ENCODE results near the gene PPA2.
"Not testable (repeated sequence)": the region's sequence is repeated elsewhere in the genome, so short reads cannot be mapped to it uniquely, and the experiment has no call there.

The PPA2 gene

DNA sequence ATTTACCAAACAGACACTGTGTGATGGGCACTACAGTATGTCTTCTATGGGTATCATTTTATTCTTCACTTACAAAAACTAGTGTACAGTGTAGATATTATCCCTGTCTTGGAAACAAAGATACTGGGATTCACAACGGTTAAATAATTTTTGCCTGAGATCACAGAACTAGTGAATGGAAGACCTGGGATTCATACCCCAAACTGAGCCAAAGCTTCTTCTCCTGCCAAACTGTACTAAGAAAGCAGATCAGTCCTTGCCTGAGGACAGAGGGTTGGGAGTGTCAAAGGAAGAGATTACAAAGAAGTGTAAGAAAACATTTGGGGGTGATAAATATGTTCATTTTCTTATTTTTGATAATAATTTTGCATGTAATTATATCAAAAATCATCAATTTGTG lies 43.1 kb downstream of the PPA2 start:
- Histone ChIP-seq H3K27me3 (ENCODE audit: control insufficient read depth, insufficient read depth, low read length) (no peaks in the 10 kb centered on the region), H3K4me1 (ENCODE audit: control insufficient read depth, insufficient read depth, low read length) (no peaks in the 10 kb centered on the region), H3K9me3 (ENCODE audit: control insufficient read depth, insufficient read depth, low read length) (no peaks in the 10 kb centered on the region), H3K36me3 (ENCODE audit: control insufficient read depth, insufficient read depth, low read length) (peaks cover 21% of the 10 kb centered on the region), H3K9ac (ENCODE audit: low read depth, low read length) (no peak overlapping the region), H3K4me3 (ENCODE audit: low read depth, low read length) (no peak overlapping the region), H3K27ac (ENCODE audit: low read depth, low read length) (no peak overlapping the region)

DNA sequence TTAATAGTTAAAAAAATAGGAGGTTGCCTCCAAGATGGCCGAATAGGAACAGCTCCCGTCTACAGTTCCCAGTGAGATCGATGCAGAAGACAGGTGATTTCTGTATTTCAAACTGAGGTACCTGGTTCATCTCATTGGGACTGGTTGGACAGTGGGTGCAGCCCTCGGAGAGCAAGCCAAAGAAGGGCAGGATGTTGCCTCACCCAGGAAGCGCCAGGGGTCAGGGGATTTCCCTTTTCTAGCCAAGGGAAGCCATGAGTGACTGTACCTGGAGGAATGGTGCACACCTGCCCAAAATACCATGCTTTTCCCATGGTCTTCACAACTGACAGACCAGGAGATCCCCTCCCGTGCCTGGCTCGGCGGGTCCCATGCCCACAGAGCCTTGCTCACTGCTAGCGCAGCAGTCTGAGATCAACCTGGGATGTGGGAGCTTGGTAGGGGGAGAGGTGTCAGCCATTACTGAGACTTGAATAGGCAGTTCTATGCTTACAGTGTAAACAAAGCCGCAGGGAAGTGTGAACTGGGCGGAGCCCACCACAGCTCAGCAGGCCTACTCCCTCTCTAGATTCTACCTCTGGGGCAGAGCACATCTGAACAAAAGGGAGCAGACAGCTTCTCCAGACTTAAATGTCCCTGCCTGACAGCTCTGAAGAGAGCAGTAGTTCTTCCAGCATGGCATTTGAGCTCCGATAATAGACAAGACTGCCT lies 47.5 kb downstream of the PPA2 start:
- Histone ChIP-seq H3K9ac (ENCODE audit: low read depth, low read length) (no peak overlapping the region), H3K27me3 (ENCODE audit: control insufficient read depth, insufficient read depth, low read length) (no peaks in the 10 kb centered on the region), H3K9me3 (ENCODE audit: control insufficient read depth, insufficient read depth, low read length) (no peaks in the 10 kb centered on the region), H3K27ac (ENCODE audit: low read depth, low read length) (no peak overlapping the region), H3K4me1 (ENCODE audit: control insufficient read depth, insufficient read depth, low read length) (no peaks in the 10 kb centered on the region), H3K36me3 (ENCODE audit: control insufficient read depth, insufficient read depth, low read length) (peaks cover 22% of the 10 kb centered on the region), H3K4me3 (ENCODE audit: low read depth, low read length) (no peak overlapping the region)

DNA sequence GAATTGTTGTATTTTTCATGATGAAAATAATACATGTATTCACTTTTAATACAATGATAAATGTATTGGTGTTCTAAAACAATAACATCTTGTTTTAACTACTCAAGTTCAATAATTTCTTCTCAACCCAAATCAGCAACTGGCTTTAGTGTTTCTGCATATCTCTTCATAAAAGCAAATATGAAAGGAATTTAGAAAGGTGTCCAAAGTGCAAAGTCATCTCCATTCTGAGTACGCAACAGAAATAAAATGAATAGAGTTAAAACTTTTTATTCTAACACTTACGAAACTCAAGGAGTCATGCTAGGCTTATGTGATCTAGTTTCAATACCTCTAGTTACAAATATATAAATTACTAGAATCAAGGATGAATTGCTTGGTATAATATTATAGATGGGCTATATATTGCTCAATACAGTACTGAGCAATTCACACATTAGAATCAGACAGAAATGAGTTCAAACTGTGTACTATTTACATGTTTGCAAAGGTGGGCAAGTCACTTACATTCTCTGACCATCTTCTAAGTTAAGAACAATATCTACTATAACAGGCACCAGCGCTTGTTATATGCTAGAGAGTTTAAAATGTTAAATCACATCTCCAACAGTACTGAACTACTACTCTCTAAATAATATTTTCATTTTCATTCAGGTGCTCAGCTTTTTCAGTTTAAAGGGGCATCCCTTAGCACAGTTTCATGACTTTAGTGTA lies 51.5 kb downstream of the PPA2 start:
- H3K9ac ChIP-seq (ENCODE audit: low read depth, low read length), result no peak overlapping the region
- no peaks in the 10 kb centered on the region for H3K9me3 ChIP-seq (ENCODE audit: control insufficient read depth, insufficient read depth, low read length)
- no peaks in the 10 kb centered on the region for H3K4me1 ChIP-seq (ENCODE audit: control insufficient read depth, insufficient read depth, low read length)
- H3K27me3 ChIP-seq (ENCODE audit: control insufficient read depth, insufficient read depth, low read length), result no peaks in the 10 kb centered on the region
- no peak overlapping the region for H3K4me3 ChIP-seq (ENCODE audit: low read depth, low read length)
- H3K27ac ChIP-seq (ENCODE audit: low read depth, low read length), result no peak overlapping the region
- H3K36me3 ChIP-seq (ENCODE audit: control insufficient read depth, insufficient read depth, low read length), result peaks cover 22% of the 10 kb centered on the region

DNA sequence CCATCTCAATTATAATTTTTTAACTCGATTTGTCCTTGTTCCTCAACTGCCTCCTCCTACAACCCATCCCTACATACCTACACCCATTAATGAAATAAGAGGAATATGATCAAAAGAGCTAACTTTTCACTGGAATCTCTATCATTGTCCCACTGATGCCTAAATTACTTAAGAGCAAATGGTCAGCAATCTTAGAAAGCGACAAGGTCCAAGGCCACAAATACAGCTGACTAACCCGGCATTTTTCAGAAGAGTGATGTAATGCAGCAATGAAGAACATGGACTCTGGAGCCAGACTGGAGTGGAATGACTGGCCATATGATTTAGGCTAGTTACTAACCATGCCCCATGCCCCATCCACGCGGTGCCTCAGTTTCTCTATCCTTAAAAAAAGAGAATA lies 56.2 kb downstream of the PPA2 start:
- H3K9ac ChIP-seq (ENCODE audit: low read depth, low read length), result no peak overlapping the region
- H3K4me3 ChIP-seq (ENCODE audit: low read depth, low read length), result no peak overlapping the region
- no peak overlapping the region for H3K27ac ChIP-seq (ENCODE audit: low read depth, low read length)
- no peaks in the 10 kb centered on the region for H3K9me3 ChIP-seq (ENCODE audit: control insufficient read depth, insufficient read depth, low read length)
- no peaks in the 10 kb centered on the region for H3K27me3 ChIP-seq (ENCODE audit: control insufficient read depth, insufficient read depth, low read length)
- H3K36me3 ChIP-seq (ENCODE audit: control insufficient read depth, insufficient read depth, low read length), result peaks cover 10% of the 10 kb centered on the region
- no peaks in the 10 kb centered on the region for H3K4me1 ChIP-seq (ENCODE audit: control insufficient read depth, insufficient read depth, low read length)

DNA sequence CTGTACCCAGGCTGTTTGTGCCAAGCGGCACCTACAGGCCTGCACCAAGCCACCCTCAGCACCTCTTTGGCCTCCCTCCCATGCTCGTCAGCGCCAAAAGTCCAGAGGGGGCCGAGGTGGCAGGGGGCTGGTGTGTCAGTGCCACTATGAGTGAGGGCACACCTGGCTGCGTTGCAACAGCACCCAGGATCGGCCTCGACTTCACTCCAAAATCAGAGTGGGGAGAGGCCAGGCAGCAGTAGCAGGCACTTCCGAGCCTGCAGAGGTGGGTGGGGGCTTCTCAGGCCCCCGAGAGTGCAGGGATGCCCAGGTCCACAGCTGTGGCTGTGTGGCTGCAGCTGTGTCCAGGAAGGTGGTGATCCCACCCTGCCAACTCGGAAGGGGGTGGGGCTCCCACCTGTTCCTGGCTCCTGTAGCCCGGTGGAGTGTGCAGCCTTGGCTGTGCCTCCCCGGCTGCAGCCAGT lies 58.5 kb downstream of the PPA2 start:
- H3K4me3 ChIP-seq (ENCODE audit: low read depth, low read length), result no peak overlapping the region
- H3K36me3 ChIP-seq (ENCODE audit: control insufficient read depth, insufficient read depth, low read length), result no peaks in the 10 kb centered on the region
- H3K27me3 ChIP-seq (ENCODE audit: control insufficient read depth, insufficient read depth, low read length), result no peaks in the 10 kb centered on the region
- H3K27ac ChIP-seq (ENCODE audit: low read depth, low read length), result no peak overlapping the region
- H3K9me3 ChIP-seq (ENCODE audit: control insufficient read depth, insufficient read depth, low read length), result no peaks in the 10 kb centered on the region
- no peaks in the 10 kb centered on the region for H3K4me1 ChIP-seq (ENCODE audit: control insufficient read depth, insufficient read depth, low read length)
- H3K9ac ChIP-seq (ENCODE audit: low read depth, low read length), result no peak overlapping the region

DNA sequence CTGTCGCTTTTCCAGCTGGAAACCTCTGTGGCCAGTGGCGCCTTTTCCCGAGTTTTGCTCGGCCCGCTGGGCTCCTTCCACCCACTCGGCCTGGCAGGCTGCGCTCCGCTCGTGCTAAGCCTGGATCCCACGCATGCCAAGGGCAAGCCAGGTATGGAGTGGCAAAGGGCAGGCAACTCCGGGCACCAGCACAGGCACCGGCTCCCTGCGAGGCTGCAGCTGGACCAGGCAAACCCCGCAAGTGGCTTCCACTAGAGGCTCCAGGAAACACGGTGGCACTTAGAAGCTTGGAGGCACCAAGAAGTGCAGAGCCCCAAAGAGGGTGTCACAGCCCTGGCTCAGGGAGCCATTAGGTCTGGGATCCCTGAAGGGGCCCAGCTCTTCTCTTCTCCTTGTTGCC lies 59.5 kb downstream of the PPA2 start:
- no peak overlapping the region for H3K27ac ChIP-seq (ENCODE audit: low read depth, low read length)
- no peaks in the 10 kb centered on the region for H3K9me3 ChIP-seq (ENCODE audit: control insufficient read depth, insufficient read depth, low read length)
- no peaks in the 10 kb centered on the region for H3K36me3 ChIP-seq (ENCODE audit: control insufficient read depth, insufficient read depth, low read length)
- H3K9ac ChIP-seq (ENCODE audit: low read depth, low read length), result no peak overlapping the region
- no peaks in the 10 kb centered on the region for H3K27me3 ChIP-seq (ENCODE audit: control insufficient read depth, insufficient read depth, low read length)
- no peak overlapping the region for H3K4me3 ChIP-seq (ENCODE audit: low read depth, low read length)
- H3K4me1 ChIP-seq (ENCODE audit: control insufficient read depth, insufficient read depth, low read length), result no peaks in the 10 kb centered on the region

DNA sequence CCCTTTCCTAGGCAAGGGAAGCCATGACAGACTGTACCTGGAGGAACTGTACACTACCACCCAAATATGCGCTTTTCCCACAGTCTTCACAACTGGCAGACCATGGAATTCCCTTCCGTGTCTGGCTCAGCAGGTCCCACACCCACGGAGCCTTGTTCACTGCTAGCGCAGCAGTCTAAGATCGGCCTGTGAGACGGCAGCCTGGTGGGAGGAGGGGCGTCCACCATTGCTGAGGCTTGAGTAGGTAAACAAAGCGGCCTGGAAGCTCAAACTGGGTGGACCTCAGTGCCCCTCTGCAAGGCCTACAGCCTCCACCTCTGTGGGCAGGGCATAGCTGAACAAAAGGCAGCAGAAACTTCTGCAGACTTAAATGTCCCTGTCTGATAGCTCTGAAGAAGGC lies 64.7 kb downstream of the PPA2 start:
- not testable (repeated sequence) for H3K4me3 ChIP-seq (ENCODE audit: low read depth, low read length); H3K9ac ChIP-seq (ENCODE audit: low read depth, low read length); H3K27me3 ChIP-seq (ENCODE audit: control insufficient read depth, insufficient read depth, low read length); H3K9me3 ChIP-seq (ENCODE audit: control insufficient read depth, insufficient read depth, low read length); H3K36me3 ChIP-seq (ENCODE audit: control insufficient read depth, insufficient read depth, low read length); H3K4me1 ChIP-seq (ENCODE audit: control insufficient read depth, insufficient read depth, low read length); H3K27ac ChIP-seq (ENCODE audit: low read depth, low read length)

DNA sequence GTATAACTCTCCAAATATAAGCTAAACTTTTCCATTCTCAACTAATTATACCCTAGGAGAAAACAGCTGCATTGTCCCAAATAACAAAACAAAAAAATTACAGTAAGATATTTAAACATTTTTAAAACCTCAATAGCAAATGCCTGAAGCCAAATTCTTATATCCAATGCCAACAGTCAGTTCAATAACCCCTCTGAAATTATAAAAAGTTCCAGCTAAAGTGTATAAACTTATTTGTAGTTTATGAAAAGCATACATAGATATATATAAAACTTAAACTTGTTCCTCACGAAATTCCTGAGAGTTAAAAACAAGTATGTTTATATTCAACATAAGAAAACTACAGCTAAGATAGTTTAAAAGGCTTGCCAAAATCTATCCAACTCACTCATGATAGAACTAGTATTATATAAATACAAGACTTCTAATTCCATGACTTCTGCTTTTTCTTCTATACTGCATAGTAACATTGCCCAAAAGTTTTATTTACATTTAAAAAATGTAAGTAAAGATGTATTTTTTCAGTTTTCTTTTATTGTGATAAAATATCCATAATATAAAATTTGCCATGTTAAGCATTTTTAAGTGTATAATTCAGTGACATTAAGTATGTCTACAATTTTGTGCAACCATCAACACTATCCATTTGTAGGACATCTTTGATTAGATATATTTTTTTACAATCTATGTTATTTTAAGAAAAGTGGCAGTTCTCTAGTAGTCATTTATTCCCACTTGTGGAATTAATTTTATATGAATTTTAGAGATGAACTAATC lies 72.8 kb downstream of the PPA2 start:
- Histone ChIP-seq H3K9ac (ENCODE audit: low read depth, low read length) (no peak overlapping the region), H3K9me3 (ENCODE audit: control insufficient read depth, insufficient read depth, low read length) (no peaks in the 10 kb centered on the region), H3K36me3 (ENCODE audit: control insufficient read depth, insufficient read depth, low read length) (no peaks in the 10 kb centered on the region)

DNA sequence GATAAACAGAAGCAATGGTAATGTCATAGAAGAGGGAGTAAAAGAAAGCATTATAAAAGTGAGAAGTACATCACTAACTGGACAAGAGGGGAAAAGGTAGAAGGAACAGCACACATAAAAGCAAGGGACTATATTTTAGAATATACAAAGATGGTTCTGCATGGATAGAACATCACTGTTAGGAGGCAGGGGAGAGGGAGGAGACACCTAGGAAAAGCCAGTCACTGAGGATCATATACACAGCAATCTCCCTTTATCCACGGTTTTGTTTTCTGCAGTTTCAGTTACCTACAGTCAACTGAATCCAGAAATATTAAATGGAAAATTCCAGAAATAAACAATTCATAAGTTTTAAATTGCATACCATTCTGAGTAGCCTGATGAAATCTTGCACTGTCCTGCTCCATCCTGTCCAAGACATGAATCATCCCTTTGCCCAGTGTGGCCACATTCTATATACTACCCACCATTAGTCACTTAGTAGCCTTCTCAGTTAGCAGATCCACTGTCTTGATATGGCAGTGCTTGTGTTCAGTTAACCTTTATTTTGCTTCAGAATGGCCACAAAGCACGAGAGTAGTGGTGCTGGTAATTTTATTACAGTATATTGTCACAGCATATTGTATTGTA lies 74.2 kb downstream of the PPA2 start:
- no peak overlapping the region for H3K4me3 ChIP-seq (ENCODE audit: low read depth, low read length)
- H3K9ac ChIP-seq (ENCODE audit: low read depth, low read length), result no peak overlapping the region
- peaks cover 9% of the 10 kb centered on the region; the same call in 1 of the 2 replicates for H3K4me1 ChIP-seq (ENCODE audit: control insufficient read depth, insufficient read depth, low read length)
- H3K9me3 ChIP-seq (ENCODE audit: control insufficient read depth, insufficient read depth, low read length), result no peaks in the 10 kb centered on the region
- H3K27me3 ChIP-seq (ENCODE audit: control insufficient read depth, insufficient read depth, low read length), result no peaks in the 10 kb centered on the region
- H3K36me3 ChIP-seq (ENCODE audit: control insufficient read depth, insufficient read depth, low read length), result peaks cover 3% of the 10 kb centered on the region; the same call in 1 of the 2 replicates
- H3K27ac ChIP-seq (ENCODE audit: low read depth, low read length), result no peak overlapping the region

More for the DNA sequence above, 72.8 kb downstream of the PPA2 start:
- H3K27ac ChIP-seq (ENCODE audit: low read depth, low read length), result no peak overlapping the region
- no peaks in the 10 kb centered on the region for H3K27me3 ChIP-seq (ENCODE audit: control insufficient read depth, insufficient read depth, low read length)
- no peak overlapping the region for H3K4me3 ChIP-seq (ENCODE audit: low read depth, low read length)
- peaks cover 9% of the 10 kb centered on the region; the same call in 1 of the 2 replicates for H3K4me1 ChIP-seq (ENCODE audit: control insufficient read depth, insufficient read depth, low read length)

DNA sequence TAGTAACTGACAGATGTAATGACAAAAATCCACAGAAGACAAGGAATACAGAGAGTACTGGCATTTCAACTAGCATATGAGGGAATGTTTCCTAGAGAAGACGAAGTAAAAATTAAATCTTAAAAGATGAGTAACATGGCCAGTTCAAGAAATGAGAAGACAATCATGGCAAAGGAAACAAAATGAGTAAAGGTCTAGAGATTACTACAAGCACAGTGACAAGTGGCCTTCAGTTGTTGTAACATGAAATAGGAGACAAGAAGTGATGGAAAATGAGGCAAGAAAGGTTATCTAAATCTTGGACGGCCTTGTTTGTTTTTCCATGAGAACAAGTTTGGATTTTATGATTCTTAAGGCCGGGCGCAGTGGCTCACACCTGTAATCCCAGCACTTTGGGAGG lies 81.0 kb downstream of the PPA2 start:
- Histone ChIP-seq H3K27ac (ENCODE audit: low read depth, low read length) (no peak overlapping the region), H3K4me3 (ENCODE audit: low read depth, low read length) (no peak overlapping the region), H3K4me1 (ENCODE audit: control insufficient read depth, insufficient read depth, low read length) (no peaks in the 10 kb centered on the region), H3K27me3 (ENCODE audit: control insufficient read depth, insufficient read depth, low read length) (no peaks in the 10 kb centered on the region), H3K9me3 (ENCODE audit: control insufficient read depth, insufficient read depth, low read length) (no peaks in the 10 kb centered on the region), H3K36me3 (ENCODE audit: control insufficient read depth, insufficient read depth, low read length) (peaks cover 6% of the 10 kb centered on the region; the same call in 1 of the 2 replicates), H3K9ac (ENCODE audit: low read depth, low read length) (no peak overlapping the region)
